Neural crest cell (in vitro differentiated cells): Measurements from ENCODE around the gene PRR20A. TPM values are rescaled to one million over a fixed set of nuclear protein-coding genes. Genes with fewer than 3 reads are reported as not detected.
"Not testable (repeated sequence)": the region's sequence is repeated elsewhere in the genome, so short reads cannot be mapped to it uniquely, and the experiment has no call there.

Experiments used
- DNase-seq: peaks from one replicate; pipeline ENCODE4 v3.0.0; 2021; ENCODE audit warnings: low read depth, mixed read lengths, low spot score
- H3K27ac Mint-ChIP-seq: one replicate; pipeline ENCODE4 v1.8.0; 2021; ENCODE audit warnings: mild to moderate bottlenecking, mixed read lengths; ENCODE audit not compliant: unreplicated experiment
- H3K27me3 Mint-ChIP-seq: 2 replicates; pipeline ENCODE4 v1.8.0; 2021; ENCODE audit warnings: low read depth, mild to moderate bottlenecking, mixed read lengths
- H3K36me3 Mint-ChIP-seq: 2 replicates; pipeline ENCODE4 v1.8.0; 2021; ENCODE audit warnings: low read depth, mild to moderate bottlenecking, mixed read lengths
- H3K4me1 Mint-ChIP-seq: 2 replicates; pipeline ENCODE4 v1.8.0; 2021; ENCODE audit warnings: mixed read lengths
- H3K4me3 Mint-ChIP-seq: one replicate; pipeline ENCODE4 v1.8.0; 2021; ENCODE audit warnings: mild to moderate bottlenecking, mixed read lengths
- H3K9me3 Mint-ChIP-seq: 2 replicates; pipeline ENCODE4 v1.8.0; 2021; ENCODE audit warnings: mixed read lengths
- CTCF ChIP-seq: fragments of 200-600 bp; sonication (generic); conservative IDR thresholded peaks from 2 replicates; pipeline ENCODE4 v1.5.0; 2021; ENCODE audit warnings: antibody characterized with exemption, mild to moderate bottlenecking
- total RNA-seq: library from RNA; stranded (reverse); gene quantifications from 2 replicates; pipeline ENCODE4 v1.2.1, GENCODE V29; 2021

PRR20A gene
- total RNA-seq, 1 donor from 2014 or later: not detected

- Mint-ChIP-seq H3K27me3 (no peaks in the 10 kb centered on the region), H3K9me3 (no peaks in the 10 kb centered on the region), H3K4me3 (no peak overlapping the region), H3K4me1 (no peaks in the 10 kb centered on the region), H3K27ac (no peak overlapping the region), H3K36me3 (no peaks in the 10 kb centered on the region)
- no peak for TF ChIP-seq CTCF
- DNase-seq: no peak
Measured at GRCh38 chr13:57138988-57139387, 1.7 kb upstream of the PRR20A start.

DNA sequence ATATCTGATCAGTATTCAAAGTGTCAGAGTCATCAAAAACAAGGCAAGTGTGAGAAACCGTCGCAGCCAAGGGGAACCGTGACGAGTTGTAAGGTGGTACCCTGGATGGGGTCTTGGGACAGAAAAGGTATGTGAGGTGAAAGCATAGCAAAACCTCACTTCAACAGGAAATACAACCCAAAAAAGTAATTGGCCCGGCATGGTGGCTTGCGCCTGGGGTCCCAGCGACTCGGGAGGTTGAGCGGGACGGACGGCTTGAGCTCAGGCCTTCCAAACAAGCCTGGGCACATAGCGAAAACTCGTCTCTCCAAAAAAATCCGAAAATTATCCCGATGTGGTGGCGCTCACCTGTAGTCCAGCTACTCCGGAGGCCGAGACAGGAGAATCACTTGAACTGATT, 937 bp upstream of the PRR20A start:
- not testable (repeated sequence) for H3K27me3 Mint-ChIP-seq, H3K27ac Mint-ChIP-seq, H3K9me3 Mint-ChIP-seq, H3K4me1 Mint-ChIP-seq, DNase-seq, H3K36me3 Mint-ChIP-seq, H3K4me3 Mint-ChIP-seq

DNA sequence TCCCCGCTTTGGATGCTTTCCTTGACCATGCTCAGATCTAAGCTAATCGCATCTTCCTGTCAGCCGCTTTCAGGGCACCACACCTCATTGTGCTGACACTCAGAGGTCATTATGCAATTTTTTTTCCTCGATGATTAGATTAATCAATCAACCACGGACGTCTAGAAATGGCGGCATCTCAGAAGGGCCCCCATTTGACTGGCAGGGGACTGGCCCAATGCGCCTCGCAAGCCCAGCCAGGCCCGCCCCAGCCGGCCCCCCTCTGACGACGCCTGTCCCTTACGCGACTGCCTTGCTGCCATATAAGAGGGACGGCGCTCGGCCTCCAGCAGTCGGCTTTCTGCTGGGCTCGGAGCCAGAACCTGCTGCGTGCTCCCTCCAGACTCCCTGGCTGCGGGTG, 6.5 kb downstream of the PRR20A start, which contains the start of gene PRR20B:
Gene PRR20B (plus strand): TSS at position 301 of the 400 bp plus-strand sequence. CDS start 387 bp downstream, outside the sequence.
- not testable (repeated sequence) for H3K4me1 Mint-ChIP-seq, H3K36me3 Mint-ChIP-seq, DNase-seq, H3K27me3 Mint-ChIP-seq, H3K4me3 Mint-ChIP-seq, H3K27ac Mint-ChIP-seq, H3K9me3 Mint-ChIP-seq

DNA sequence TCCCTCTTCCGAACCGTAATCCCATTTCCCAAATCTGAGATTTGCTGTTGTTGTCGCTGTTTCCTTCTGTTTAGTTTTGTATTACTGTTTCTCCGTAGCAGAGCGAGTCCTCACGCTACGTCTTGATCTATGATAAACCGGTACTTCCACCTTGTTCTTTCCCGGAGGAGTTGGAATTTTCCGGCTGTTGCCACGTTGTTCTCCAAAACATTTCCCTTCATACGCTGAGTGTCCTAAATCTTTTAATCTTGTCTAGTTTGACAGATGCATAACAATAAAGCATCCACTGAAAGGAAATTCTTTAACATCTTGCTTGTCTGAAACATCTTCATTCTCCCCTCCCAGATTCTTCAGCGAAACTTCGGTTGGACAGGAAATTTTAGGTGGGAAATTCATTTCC, 7.4 kb downstream of the PRR20A start:
- not testable (repeated sequence) for H3K4me3 Mint-ChIP-seq, H3K27me3 Mint-ChIP-seq, H3K9me3 Mint-ChIP-seq, H3K36me3 Mint-ChIP-seq, H3K27ac Mint-ChIP-seq, H3K4me1 Mint-ChIP-seq, DNase-seq

DNA sequence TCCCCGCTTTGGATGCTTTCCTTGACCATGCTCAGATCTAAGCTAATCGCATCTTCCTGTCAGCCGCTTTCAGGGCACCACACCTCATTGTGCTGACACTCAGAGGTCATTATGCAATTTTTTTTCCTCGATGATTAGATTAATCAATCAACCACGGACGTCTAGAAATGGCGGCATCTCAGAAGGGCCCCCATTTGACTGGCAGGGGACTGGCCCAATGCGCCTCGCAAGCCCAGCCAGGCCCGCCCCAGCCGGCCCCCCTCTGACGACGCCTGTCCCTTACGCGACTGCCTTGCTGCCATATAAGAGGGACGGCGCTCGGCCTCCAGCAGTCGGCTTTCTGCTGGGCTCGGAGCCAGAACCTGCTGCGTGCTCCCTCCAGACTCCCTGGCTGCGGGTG, 13.0 kb downstream of the PRR20A start, which contains the start of gene PRR20C:
Gene PRR20C (plus strand): TSS at position 301 of the 400 bp plus-strand sequence. CDS start 387 bp downstream, outside the sequence.
- not testable (repeated sequence) for H3K27ac Mint-ChIP-seq, H3K36me3 Mint-ChIP-seq, DNase-seq, H3K9me3 Mint-ChIP-seq, H3K27me3 Mint-ChIP-seq, H3K4me3 Mint-ChIP-seq, H3K4me1 Mint-ChIP-seq

- DNase-seq, H3K9me3 Mint-ChIP-seq, H3K4me1 Mint-ChIP-seq, H3K27me3 Mint-ChIP-seq, H3K4me3 Mint-ChIP-seq, H3K27ac Mint-ChIP-seq, H3K36me3 Mint-ChIP-seq: not testable (repeated sequence)
Measured at GRCh38 chr13:57160332-57160731, 19.6 kb downstream of the PRR20A start, which contains the start of gene PRR20D. Gene PRR20D, plus strand, starts transcription at chr13:57160632. Its CDS starts 387 bp downstream, at chr13:57161019.

DNA sequence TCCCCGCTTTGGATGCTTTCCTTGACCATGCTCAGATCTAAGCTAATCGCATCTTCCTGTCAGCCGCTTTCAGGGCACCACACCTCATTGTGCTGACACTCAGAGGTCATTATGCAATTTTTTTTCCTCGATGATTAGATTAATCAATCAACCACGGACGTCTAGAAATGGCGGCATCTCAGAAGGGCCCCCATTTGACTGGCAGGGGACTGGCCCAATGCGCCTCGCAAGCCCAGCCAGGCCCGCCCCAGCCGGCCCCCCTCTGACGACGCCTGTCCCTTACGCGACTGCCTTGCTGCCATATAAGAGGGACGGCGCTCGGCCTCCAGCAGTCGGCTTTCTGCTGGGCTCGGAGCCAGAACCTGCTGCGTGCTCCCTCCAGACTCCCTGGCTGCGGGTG, 26.2 kb downstream of the PRR20A start, which contains the start of gene PRR20E:
Gene PRR20E (plus strand): TSS at position 301 of the 400 bp plus-strand sequence. CDS start 387 bp downstream, outside the sequence.
- not testable (repeated sequence) for H3K27ac Mint-ChIP-seq, H3K4me1 Mint-ChIP-seq, H3K9me3 Mint-ChIP-seq, H3K27me3 Mint-ChIP-seq, H3K4me3 Mint-ChIP-seq, H3K36me3 Mint-ChIP-seq, DNase-seq

DNA sequence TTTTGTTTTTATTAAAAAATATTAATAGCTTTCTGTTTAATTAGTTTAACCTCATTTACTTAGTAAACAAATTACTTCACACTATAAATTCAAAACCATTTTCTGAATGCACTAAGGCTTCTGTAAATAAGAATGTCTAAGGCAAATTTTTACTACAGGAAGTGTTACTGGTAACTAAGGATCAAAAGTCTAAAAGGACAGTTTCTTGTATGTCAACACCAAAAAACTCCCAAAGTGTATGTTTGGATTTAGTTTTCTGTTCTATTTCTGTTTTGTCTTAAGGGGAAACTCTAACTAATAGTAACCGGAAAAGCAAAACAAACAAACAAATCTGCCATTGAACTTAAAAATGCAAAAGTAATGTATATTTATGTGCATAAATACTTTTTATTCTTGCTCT, 50.9 kb downstream of the PRR20A start:
- Mint-ChIP-seq H3K4me1 (no peaks in the 10 kb centered on the region), H3K27me3 (no peaks in the 10 kb centered on the region), H3K9me3 (no peaks in the 10 kb centered on the region), H3K36me3 (no peaks in the 10 kb centered on the region), H3K4me3 (no peak overlapping the region), H3K27ac (no peak overlapping the region)
- DNase-seq: no peak
- no peak for TF ChIP-seq CTCF

Other genes starting within 250 kb of the PRR20A start
- gene PRR20B, start 6.6 kb downstream of the PRR20A start, total RNA-seq: not detected in 2 replicates
- gene PRR20C, start 13.1 kb downstream of the PRR20A start, total RNA-seq: not detected in 2 replicates
- not detected in 2 replicates for gene PRR20D, start 19.7 kb downstream of the PRR20A start, total RNA-seq
- not detected in 2 replicates for gene PRR20E, start 26.3 kb downstream of the PRR20A start, total RNA-seq